ENCODE measurements around the gene DAPK3.
"Not testable (repeated sequence)": the region's sequence is repeated elsewhere in the genome, so short reads cannot be mapped to it uniquely, and the experiment has no call there.

DAPK3 gene

GRCh38 chr19:4010808-4011110 is 39.9 kb upstream of the DAPK3 start:
- DNase-seq (ENCODE audit: low read depth in 2 of 2), result no peak
- H3K4me3 ChIP-seq (replicated peaks in 1 of 2; ENCODE audit: low read depth in 2 of 2, low read length in 2 of 2), result no peak overlapping the region

DNA sequence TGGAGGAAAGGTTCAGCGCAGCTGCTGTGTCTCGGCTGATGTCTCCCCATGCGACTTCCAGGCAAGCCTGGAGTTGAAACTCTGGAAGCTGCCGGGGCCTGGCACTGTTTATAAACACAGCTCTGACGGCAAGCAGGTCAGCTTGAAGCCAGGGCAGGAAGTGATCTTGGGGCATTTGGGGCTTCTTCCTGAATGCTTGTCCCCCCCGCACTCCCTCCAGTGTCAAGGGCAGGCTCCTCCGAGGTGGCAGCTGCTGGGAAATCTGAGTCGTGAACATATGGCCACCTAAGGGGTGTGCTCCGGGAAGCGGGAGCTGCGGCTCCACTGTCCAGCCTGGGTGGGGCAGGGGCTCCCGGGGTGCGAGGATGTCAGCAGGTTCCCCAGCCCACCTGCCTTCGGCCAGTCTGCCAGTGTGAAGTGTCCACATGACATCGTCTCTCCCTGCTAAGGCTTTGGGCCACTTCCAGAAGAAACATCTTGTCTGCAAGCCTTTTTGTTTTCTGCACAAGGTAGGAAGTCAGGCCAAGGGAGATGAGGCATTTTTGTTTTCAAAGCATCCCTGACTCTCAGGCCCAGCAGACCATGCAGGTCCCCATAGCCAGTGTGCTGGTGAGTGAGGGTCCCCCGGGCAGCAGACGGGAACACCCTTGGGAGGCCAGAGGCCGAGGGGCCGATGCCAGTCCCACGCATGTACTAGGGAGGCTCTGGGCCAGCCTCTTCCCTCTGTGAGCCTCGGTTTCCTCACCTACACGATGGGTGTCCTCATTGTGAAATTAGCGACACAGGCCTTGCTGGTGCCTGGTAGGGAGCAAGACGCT is 39.3 kb upstream of the DAPK3 start:
- TF ChIP-seq, protein P1, sequence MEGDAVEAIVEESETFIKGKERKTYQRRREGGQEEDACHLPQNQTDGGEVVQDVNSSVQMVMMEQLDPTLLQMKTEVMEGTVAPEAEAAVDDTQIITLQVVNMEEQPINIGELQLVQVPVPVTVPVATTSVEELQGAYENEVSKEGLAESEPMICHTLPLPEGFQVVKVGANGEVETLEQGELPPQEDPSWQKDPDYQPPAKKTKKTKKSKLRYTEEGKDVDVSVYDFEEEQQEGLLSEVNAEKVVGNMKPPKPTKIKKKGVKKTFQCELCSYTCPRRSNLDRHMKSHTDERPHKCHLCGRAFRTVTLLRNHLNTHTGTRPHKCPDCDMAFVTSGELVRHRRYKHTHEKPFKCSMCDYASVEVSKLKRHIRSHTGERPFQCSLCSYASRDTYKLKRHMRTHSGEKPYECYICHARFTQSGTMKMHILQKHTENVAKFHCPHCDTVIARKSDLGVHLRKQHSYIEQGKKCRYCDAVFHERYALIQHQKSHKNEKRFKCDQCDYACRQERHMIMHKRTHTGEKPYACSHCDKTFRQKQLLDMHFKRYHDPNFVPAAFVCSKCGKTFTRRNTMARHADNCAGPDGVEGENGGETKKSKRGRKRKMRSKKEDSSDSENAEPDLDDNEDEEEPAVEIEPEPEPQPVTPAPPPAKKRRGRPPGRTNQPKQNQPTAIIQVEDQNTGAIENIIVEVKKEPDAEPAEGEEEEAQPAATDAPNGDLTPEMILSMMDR (IDR thresholded peaks at IDR 0.05; ENCODE audit: low read depth, low read length), result no peak
- no peak overlapping the region for H3K4me3 ChIP-seq (replicated peaks in 1 of 2; ENCODE audit: low read depth in 2 of 2, low read length in 2 of 2)
- no peak for DNase-seq (ENCODE audit: low read depth in 2 of 2)

More at GRCh38 chr19:4010808-4011110, 39.9 kb upstream of the DAPK3 start:
- TF ChIP-seq, protein P1 (IDR thresholded peaks at IDR 0.05; ENCODE audit: low read depth, low read length), result no peak

GRCh38 chr19:4007836-4008539 is 37.1 kb upstream of the DAPK3 start:
- peak in 1 of 2 donors; percentile 23 for DNase-seq (ENCODE audit: low read depth in 2 of 2)
- peak overlapping the region; percentile 71 to 96 for H3K4me3 ChIP-seq (replicated peaks in 1 of 2; ENCODE audit: low read depth in 2 of 2, low read length in 2 of 2)
- TF ChIP-seq, protein P1 (IDR thresholded peaks at IDR 0.05; ENCODE audit: low read depth, low read length), result no peak

GRCh38 chr19:4007021-4007835 is 36.3 kb upstream of the DAPK3 start, which contains the start of gene PIAS4:
PIAS4 (plus strand) TSS chr19:4007736; CDS start chr19:4007761, 25 bp downstream.
- TF ChIP-seq, protein P1 (IDR thresholded peaks at IDR 0.05; ENCODE audit: low read depth, low read length), result no peak
- DNase-seq (ENCODE audit: low read depth in 2 of 2), result peak; percentile 91 to 96

DNA sequence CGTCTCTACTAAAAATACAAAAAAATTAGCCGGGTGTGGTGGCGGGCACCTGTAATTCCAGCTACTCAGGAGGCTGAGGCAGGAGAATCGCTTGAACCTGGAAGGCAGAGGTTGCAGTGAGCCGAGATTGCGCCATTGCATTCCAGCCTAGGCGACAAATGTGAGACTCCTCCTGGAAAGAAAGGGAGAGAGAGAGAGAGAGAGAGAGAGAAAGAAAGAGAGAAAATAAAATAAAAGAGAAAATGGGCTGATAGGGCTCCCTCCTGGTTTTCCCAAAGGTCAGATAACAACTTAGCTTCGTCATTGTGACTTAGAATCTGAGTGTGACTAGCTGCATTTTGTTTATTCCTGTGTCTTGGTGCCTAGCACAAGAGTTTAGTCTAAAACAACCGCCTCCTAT is 34.5 kb upstream of the DAPK3 start:
- not testable (repeated sequence) for H3K4me3 ChIP-seq (replicated peaks in 1 of 2; ENCODE audit: low read depth in 2 of 2, low read length in 2 of 2); DNase-seq (ENCODE audit: low read depth in 2 of 2)

More at GRCh38 chr19:4007021-4007835, 36.3 kb upstream of the DAPK3 start, which contains the start of gene PIAS4:
- peak within 1 kb of the TSS; percentile 88 to 96 for H3K4me3 ChIP-seq (replicated peaks in 1 of 2; ENCODE audit: low read depth in 2 of 2, low read length in 2 of 2)

GRCh38 chr19:4000798-4001197 is 29.9 kb upstream of the DAPK3 start:
- H3K4me3 ChIP-seq (replicated peaks in 1 of 2; ENCODE audit: low read depth in 2 of 2, low read length in 2 of 2); DNase-seq (ENCODE audit: low read depth in 2 of 2): not testable (repeated sequence)

DNA sequence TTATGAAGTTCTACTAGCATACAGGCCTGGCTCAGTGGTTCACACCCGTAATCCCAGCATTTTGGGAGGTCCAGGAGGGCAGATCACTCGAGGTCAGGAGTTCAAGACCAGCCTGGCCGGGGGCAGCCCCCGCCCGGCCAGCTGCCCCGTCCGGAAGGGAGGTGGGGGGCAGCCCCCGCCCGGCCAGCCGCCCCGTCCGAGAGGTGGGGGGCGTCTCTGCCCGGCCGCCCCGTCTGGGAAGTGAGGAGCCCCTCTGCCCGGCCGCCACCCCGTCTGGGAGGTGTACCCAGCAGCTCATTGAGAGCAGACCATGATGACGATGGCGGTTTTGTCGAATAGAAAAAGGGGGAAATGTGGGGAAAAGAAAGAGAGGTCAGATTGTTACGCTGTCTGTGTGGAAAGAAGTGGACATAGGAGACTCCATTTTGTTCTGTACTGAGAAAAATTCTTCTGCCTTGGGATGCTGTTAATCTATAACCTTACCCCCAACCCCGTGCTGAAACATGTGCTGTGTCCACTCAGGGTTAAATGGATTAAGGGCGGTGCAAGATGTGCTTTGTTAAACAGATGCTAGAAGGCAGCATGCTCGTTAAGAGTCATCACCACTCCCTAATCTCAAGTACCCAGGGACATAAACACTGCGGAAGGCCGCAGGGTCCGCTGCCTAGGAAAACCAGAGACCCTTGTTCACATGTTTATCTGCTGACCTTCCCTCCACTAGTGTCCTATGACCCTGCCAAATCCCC is 27.9 kb upstream of the DAPK3 start:
- DNase-seq (ENCODE audit: low read depth in 2 of 2); H3K4me3 ChIP-seq (replicated peaks in 1 of 2; ENCODE audit: low read depth in 2 of 2, low read length in 2 of 2): not testable (repeated sequence)
